Stimulated activated naive CD8-positive, alpha-beta T cell treated with anti-CD3 and anti-CD28 coated beads, Interleukin-15, amount 100 ng/mL, for 72 hours (primary cell): ENCODE results near the gene MTMR1.

Experiments
- ATAC-seq: fragments of 150-1000 bp; cut with Tn5 transposase; 2 replicates; pipeline ENCODE4 v1.10.0; 2021; ENCODE audit warnings: mild to moderate bottlenecking, moderate library complexity
- DNase-seq, 2 donors: peaks; one replicate each; pipeline ENCODE4 v3.0.0; 2021 to 2022
- H3K27ac Mint-ChIP-seq, 2 donors: one replicate each; pipeline ENCODE4 v1.8.0; 2022; ENCODE audit warnings: mild to moderate bottlenecking in 2 of 2, mixed read lengths in 2 of 2, moderate library complexity in 2 of 2
- H3K27me3 Mint-ChIP-seq: one replicate; pipeline ENCODE4 v1.8.0; 2022; ENCODE audit warnings: mixed read lengths
- H3K4me1 Mint-ChIP-seq: one replicate; pipeline ENCODE4 v1.8.0; 2022; ENCODE audit warnings: mild to moderate bottlenecking, mixed read lengths
- H3K4me3 Mint-ChIP-seq, 2 donors: one replicate each; pipeline ENCODE4 v1.8.0; 2022; ENCODE audit warnings: mild to moderate bottlenecking in 2 of 2, mixed read lengths in 2 of 2, moderate library complexity in 1 of 2
- H3K9me3 Mint-ChIP-seq, 2 donors: one replicate each; pipeline ENCODE4 v1.8.0; 2022; ENCODE audit warnings: mixed read lengths in 2 of 2

MTMR1 gene

GRCh38 chrX:150692831-150693724 lies at the start of gene MTMR1:
TSS of gene MTMR1 (plus strand) at chrX:150693396. CDS start at chrX:150693531, 135 bp downstream.
- DNase-seq (peak; percentile 55 to 60), ATAC-seq (peak; percentile 51)
- Mint-ChIP-seq H3K4me3 (peak within 1 kb of the TSS; percentile 87 to 91), H3K4me1 (peaks cover 74% of the 10 kb centered on the region), H3K27me3 (no peaks in the 10 kb centered on the region), H3K9me3 (no peaks in the 10 kb centered on the region), H3K27ac (peak within 1 kb of the TSS; percentile 93 to 98)

GRCh38 chrX:150643958-150644357 lies 49.2 kb upstream of the MTMR1 start:
- ATAC-seq (no peak), DNase-seq (no peak)
- Mint-ChIP-seq H3K27me3 (no peaks in the 10 kb centered on the region), H3K27ac (no peak overlapping the region), H3K4me1 (no peaks in the 10 kb centered on the region), H3K4me3 (no peak overlapping the region), H3K9me3 (no peaks in the 10 kb centered on the region)

- ATAC-seq (no peak), DNase-seq (no peak)
- no peak overlapping the region for H3K4me3 Mint-ChIP-seq
- H3K27me3 Mint-ChIP-seq = no peaks in the 10 kb centered on the region
- peak overlapping the region in 1 of 2 donors; percentile 54 for H3K27ac Mint-ChIP-seq
- peaks cover 5% of the 10 kb centered on the region for H3K4me1 Mint-ChIP-seq
- H3K9me3 Mint-ChIP-seq = no peaks in the 10 kb centered on the region
Observed at GRCh38 chrX:150644422-150644821, 48.8 kb upstream of the MTMR1 start.

- Mint-ChIP-seq H3K4me3 (no peak overlapping the region), H3K27me3 (no peaks in the 10 kb centered on the region), H3K9me3 (no peaks in the 10 kb centered on the region), H3K4me1 (peaks cover 14% of the 10 kb centered on the region), H3K27ac (no peak overlapping the region)
- no peak for ATAC-seq
- no peak for DNase-seq
Observed at GRCh38 chrX:150647331-150647730, 45.9 kb upstream of the MTMR1 start.

GRCh38 chrX:150648296-150648940 lies 44.8 kb upstream of the MTMR1 start:
- Mint-ChIP-seq H3K4me1 (peaks cover 14% of the 10 kb centered on the region), H3K9me3 (no peaks in the 10 kb centered on the region), H3K4me3 (no peak overlapping the region), H3K27me3 (no peaks in the 10 kb centered on the region), H3K27ac (peak overlapping the region in 1 of 2 donors; percentile 27)
- ATAC-seq = no peak
- no peak for DNase-seq

GRCh38 chrX:150649096-150649870 lies 43.9 kb upstream of the MTMR1 start:
- peak overlapping the region in 1 of 2 donors; percentile 83 for H3K27ac Mint-ChIP-seq
- no peak overlapping the region for H3K4me3 Mint-ChIP-seq
- H3K9me3 Mint-ChIP-seq = no peaks in the 10 kb centered on the region
- no peak for ATAC-seq
- H3K4me1 Mint-ChIP-seq = peaks cover 14% of the 10 kb centered on the region
- no peak for DNase-seq
- H3K27me3 Mint-ChIP-seq = no peaks in the 10 kb centered on the region

- Mint-ChIP-seq H3K4me3 (no peak overlapping the region), H3K9me3 (no peaks in the 10 kb centered on the region), H3K27me3 (no peaks in the 10 kb centered on the region), H3K4me1 (peaks cover 14% of the 10 kb centered on the region), H3K27ac (peak overlapping the region in 1 of 2 donors; percentile 16)
- DNase-seq (no peak), ATAC-seq (no peak)
Observed at GRCh38 chrX:150651906-150652305, 41.3 kb upstream of the MTMR1 start.

GRCh38 chrX:150655788-150656187 lies 37.4 kb upstream of the MTMR1 start:
- no peak overlapping the region for H3K27ac Mint-ChIP-seq
- ATAC-seq = no peak
- H3K9me3 Mint-ChIP-seq = no peaks in the 10 kb centered on the region
- no peak for DNase-seq
- H3K4me1 Mint-ChIP-seq = peaks cover 3% of the 10 kb centered on the region
- H3K27me3 Mint-ChIP-seq = no peaks in the 10 kb centered on the region
- H3K4me3 Mint-ChIP-seq = no peak overlapping the region

- no peaks in the 10 kb centered on the region for H3K9me3 Mint-ChIP-seq
- DNase-seq (no peak), ATAC-seq (no peak)
- no peak overlapping the region for H3K27ac Mint-ChIP-seq
- H3K4me3 Mint-ChIP-seq = no peak overlapping the region
- no peaks in the 10 kb centered on the region for H3K4me1 Mint-ChIP-seq
- H3K27me3 Mint-ChIP-seq = no peaks in the 10 kb centered on the region
Observed at GRCh38 chrX:150663073-150663472, 30.1 kb upstream of the MTMR1 start.

GRCh38 chrX:150664290-150664689 lies 28.9 kb upstream of the MTMR1 start:
- DNase-seq (no peak), ATAC-seq (no peak)
- H3K9me3 Mint-ChIP-seq = no peaks in the 10 kb centered on the region
- no peak overlapping the region for H3K4me3 Mint-ChIP-seq
- H3K27me3 Mint-ChIP-seq = no peaks in the 10 kb centered on the region
- H3K27ac Mint-ChIP-seq = no peak overlapping the region
- H3K4me1 Mint-ChIP-seq = no peaks in the 10 kb centered on the region

- Mint-ChIP-seq H3K4me1 (no peaks in the 10 kb centered on the region), H3K27me3 (no peaks in the 10 kb centered on the region), H3K4me3 (no peak overlapping the region), H3K27ac (no peak overlapping the region), H3K9me3 (no peaks in the 10 kb centered on the region)
- ATAC-seq (no peak), DNase-seq (no peak)
Observed at GRCh38 chrX:150676221-150676620, 17.0 kb upstream of the MTMR1 start.

GRCh38 chrX:150680974-150681373 lies 12.2 kb upstream of the MTMR1 start:
- no peak overlapping the region for H3K4me3 Mint-ChIP-seq
- H3K27me3 Mint-ChIP-seq = no peaks in the 10 kb centered on the region
- DNase-seq = peak in 1 of 2 donors; percentile 17
- ATAC-seq = peak; percentile 64
- no peaks in the 10 kb centered on the region for H3K9me3 Mint-ChIP-seq
- peaks cover 6% of the 10 kb centered on the region for H3K4me1 Mint-ChIP-seq
- H3K27ac Mint-ChIP-seq = no peak overlapping the region

- DNase-seq = no peak
- Mint-ChIP-seq H3K27me3 (no peaks in the 10 kb centered on the region), H3K4me1 (peaks cover 7% of the 10 kb centered on the region), H3K27ac (no peak overlapping the region), H3K9me3 (no peaks in the 10 kb centered on the region), H3K4me3 (no peak overlapping the region)
- no peak for ATAC-seq
Observed at GRCh38 chrX:150683112-150683511, 10.1 kb upstream of the MTMR1 start.

GRCh38 chrX:150683536-150684146 lies 9.6 kb upstream of the MTMR1 start:
- Mint-ChIP-seq H3K4me3 (no peak overlapping the region), H3K27me3 (no peaks in the 10 kb centered on the region), H3K27ac (no peak overlapping the region), H3K9me3 (no peaks in the 10 kb centered on the region), H3K4me1 (peaks cover 13% of the 10 kb centered on the region)
- ATAC-seq (no peak), DNase-seq (peak; percentile 14 to 26)

GRCh38 chrX:150688911-150689451 lies 4.2 kb upstream of the MTMR1 start:
- no peak for DNase-seq
- Mint-ChIP-seq H3K27ac (no peak overlapping the region), H3K4me1 (peaks cover 39% of the 10 kb centered on the region), H3K4me3 (no peak overlapping the region), H3K9me3 (no peaks in the 10 kb centered on the region), H3K27me3 (no peaks in the 10 kb centered on the region)
- ATAC-seq = no peak
